HG02759 (cell line): ENCODE results near the gene TMA7B.

Experiments
- ATAC-seq: cut with Tn5 transposase; IDR thresholded peaks from one replicate; pipeline ENCODE4 v1.9.1; 2021; ENCODE audit warnings: mild to moderate bottlenecking, moderate library complexity; ENCODE audit not compliant: unreplicated experiment

Gene TMA7B

DNA sequence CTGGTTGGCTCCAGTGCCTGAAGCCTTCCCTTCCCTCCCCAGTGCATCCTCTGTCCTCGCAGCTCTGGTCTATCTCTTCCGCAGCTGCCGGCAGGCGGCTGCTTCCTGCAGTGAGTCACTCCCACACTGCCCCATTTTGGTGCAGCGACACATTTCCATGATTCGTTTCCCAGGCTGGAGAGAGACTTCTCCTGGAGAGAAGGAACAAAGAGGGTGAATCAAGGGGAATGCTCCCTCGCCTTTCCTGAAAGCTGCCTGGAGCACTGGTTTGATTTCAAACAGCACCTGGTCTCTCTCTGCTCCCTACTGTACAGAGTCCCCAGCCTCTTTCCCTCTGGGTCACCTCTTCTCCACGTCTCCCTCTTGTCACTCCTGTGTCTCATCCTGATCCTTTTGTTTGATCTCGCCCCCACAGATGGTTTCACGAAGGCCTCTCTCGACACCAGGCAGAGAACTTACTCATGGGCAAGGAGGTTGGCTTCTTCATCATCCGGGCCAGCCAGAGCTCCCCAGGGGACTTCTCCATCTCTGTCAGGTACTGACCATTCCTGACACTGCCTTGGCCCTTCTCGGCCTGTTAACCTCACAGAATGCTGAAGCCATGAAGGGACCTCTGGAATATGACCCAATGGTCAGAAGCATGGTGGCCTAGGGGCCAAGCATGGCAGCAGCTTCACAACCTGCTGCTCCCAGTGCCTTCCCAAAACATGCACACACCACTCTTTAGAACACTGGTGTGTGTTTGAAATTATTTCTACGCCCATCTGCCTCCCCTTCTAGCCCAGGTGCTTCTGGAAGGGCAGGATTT, at the start of gene TMA7B:
TMA7B (plus strand) TSS at position 758 of the 808 bp plus-strand sequence. CDS start 3,978 bp downstream, outside the sequence.
- no peak for ATAC-seq

DNA sequence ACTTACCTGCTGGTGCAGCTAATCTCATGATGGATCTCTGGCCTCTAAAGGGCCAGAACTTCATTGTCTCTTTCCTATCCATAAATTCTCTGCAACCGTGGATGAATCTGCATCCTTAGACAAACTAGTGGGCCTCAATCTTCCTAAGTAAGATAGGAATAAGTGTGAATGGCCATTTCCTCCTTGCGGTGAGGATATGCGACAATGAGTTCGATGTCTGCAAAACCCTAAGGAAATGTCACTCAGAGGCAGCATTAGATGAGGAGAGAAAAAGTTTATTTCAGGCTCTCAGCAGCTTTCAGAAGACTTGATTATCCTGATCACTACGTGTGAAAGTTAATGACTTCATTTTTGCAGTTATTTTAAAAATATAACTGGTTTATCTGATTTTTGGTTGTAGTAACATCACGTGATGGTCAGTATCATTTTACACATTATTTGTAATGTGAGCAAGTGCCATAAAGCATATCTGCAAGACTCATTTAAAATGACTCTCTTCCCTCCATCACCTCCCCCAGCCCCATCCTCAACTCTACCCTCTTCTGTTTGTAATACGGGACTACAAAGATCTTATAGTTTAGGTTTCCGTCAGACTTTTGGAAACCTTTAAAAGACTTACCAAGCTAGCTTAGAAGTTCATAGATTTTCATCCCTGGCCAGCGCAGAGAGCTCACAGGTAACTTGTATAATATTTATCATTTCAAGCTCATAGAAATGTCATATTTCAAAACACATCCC, 49.2 kb upstream of the TMA7B start:
- ATAC-seq = no peak

DNA sequence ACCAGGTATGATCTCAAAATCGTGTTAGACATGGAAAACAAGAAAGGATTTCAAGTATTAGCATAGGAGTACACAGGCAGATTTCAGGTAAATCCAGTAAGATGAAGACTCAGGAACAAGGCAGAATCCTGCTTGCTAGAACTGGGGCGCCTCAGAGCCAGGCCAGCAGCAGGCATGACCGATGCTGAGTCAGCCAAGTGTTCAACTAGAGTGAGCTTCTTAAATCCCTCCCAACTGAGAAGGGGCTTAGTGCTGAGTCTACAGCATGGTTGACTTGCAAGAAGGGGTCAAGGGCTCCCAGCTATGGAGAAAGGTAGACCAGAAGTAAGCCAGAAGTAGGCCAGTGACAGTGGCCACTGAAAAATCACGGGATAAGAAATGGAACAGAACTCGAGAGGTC, 46.9 kb upstream of the TMA7B start:
- no peak for ATAC-seq

DNA sequence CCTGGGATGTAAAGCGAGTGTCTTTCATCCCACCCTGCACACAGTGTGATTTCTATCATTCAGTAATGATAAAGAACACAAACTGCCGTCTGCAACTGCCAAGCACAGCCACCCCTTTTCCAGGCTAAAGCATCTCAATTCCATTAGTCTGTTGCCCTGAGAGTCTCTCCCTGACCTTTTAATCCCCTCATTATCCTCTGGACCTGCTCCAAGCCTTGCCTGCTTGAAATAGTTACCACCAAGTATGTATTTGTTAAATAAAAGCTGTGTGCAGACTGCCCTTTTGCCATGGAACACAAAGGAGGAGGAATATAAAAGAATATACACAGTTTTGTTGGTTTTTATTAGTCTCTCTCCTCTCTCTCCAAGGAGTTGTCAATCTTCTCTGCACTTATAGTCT, 46.3 kb upstream of the TMA7B start:
- ATAC-seq = no peak

DNA sequence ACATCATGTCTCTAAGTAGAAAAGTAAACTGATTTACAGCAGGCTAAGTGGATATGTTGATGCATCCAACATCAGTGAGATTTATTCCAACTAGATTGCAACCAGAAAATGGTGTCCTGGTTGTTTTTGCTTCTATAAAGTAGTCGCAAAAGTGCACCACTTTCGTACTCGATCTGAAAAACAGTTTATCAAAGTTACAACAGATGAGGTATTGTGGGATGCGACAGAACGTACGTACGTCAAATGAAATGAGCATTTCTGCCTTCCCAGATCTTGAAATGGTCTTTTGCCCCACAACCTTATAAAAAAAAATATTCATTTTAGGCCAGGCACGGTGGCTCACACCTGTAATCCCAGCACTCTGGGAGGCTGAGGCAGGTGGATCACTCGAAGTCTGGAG, 45.6 kb upstream of the TMA7B start:
- no peak for ATAC-seq

DNA sequence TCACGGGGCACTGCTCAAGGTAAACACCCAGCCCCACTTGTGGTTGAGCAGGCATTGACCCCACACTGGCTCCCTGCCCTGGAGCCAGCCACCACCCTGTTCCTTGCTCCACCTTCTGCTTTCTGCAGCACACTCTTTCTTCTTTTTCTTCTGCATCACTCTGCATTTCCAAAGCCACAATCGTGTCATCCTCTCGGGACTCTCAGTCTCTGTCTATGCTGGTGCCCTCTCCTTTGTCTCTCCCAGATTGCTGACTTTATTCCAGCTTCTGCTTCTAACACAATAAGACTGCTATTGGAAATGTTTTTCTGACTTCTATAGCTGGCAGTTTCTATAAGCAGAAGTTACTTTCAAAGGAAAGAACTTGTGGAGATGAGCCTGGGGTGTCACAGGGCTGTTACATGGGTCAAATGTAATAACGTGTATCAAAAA, 44.9 kb upstream of the TMA7B start:
- ATAC-seq = no peak

DNA sequence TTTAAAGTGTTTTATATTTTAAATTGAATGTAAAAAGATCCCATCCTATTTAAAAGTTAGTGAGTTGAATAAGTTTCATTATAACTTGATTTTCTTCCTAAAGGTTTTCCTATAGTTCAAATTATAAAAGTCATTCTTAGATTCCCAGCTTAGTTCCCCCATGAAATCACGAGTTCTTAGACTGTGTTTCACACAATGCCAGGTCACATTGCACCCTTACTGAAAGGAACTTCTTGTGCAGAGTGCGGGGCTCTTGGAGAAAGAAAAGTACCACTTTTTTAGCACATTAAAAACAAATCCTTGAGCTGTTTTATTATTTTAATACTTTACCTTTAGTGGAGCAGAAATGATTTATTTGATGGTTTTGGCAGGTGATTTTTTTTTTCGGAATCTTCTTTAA, 43.7 kb upstream of the TMA7B start:
- ATAC-seq = no peak

DNA sequence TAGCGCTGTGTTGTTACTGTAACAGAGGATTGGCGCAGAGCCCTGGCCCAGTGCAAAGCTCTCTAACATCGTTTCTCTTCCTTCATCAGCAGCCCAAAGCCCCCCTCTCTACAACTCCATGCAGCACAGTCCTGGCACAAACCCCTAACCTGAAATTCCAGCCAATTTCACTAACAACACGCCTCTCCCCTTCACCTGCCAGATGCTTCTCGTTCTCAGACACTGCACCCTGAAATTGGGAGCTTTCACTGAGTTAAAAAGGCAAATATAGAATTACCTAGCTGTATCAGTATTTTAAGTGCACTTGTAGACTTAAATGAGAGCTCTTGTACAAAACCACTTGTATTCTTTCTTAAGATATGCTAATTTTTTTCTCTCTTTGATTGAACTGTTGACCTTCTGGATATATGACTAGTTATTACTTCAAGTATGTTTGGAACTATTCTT, 43.0 kb upstream of the TMA7B start:
- no peak for ATAC-seq

DNA sequence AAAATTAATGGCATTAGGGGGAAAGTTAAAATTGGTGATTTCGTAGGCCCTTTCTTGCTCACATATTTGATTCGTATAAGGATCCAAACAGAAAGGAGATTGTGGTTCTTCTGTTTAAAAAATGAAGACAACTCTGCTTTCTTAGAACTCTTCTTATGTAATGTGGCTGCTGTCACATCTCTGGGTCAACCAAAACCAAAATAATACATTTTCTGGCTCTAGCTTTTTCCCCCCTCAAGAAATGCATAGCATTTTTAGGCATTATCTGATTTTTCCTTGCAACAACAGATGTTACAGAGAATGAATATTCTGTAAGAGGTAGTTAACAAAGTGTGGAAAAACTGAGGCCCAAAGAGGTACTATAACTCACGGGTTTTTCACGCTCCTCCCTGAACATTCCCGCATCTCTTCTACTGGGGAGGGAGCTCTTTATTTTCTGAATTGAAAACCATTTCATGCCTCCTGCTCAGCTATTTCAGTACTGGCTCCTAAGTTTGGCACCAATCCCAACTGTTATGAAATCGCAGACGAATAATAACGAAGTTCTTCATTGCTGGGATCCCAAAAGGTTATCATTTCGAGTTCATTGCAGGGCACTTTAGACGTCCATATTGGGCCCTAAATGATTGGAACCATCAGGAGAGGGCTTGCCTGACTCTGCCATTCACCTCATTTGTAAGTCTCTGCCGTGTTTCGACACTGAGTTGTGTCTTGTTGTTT, 42.3 kb upstream of the TMA7B start:
- no peak for ATAC-seq

DNA sequence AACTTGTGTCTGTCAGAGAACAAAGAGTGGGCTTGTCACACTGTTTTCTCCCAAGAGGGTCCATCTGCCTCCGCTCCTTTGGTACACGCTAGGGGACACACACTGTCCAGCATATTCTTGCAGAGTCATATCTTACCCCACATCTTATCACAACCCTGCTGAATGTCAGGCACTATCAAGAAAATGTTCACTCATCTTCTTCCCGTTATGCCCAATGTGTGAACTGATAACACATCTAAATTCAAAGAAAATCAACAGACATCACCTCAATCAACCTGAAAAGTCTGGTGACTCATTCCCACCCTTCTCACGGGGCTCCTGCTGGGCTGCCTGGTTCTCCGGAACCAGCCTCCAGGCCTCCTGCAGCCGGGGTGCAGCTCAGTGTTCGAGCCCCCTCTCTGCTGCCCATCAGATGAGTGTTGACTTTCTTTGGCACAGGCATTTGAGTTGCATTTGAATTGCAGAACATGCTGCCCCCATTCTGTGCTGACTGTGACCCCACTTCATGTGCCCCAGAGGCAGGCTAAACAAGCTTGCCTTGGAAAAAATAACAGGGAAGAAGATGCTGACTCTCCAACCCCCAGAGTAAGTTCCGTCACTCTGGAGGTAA, 40.0 kb upstream of the TMA7B start:
- no peak for ATAC-seq

DNA sequence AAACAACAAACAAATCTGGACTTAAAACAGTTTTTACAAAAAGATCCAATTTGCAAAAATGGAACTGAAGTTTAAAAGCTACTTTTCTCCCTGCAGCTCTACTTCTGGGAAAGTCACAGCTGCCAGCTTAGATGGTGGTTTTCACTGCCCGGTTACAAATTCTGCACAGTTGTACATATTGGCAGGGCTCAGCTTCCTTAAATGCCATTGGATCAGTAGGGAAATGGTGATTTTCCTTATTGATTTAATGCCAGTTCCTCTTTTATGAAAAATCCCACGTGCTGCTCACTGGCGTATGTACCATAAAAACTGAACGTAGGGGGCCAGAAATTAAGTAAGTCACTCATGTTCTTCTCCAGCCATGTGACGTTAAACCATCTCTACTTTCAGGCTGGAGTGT, 36.5 kb upstream of the TMA7B start:
- ATAC-seq = no peak

DNA sequence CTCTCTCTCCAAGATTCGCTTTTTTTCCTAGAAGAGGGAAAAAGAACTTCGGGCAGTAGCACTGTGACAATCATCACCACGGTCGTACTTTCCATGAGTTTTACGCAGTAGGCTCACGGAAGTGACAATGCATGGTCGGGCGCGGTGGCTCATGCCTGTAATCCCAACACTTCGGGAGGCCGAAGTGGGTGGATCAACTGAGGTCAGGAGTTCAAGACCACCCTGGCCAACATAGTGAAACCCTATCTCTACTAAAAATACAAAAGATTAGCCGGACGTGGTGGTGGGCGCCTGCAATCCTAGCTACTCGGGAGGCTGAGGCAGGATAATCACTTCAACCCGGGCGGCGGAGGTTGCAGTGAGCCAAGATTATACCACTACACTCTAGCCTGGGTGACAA, 35.9 kb upstream of the TMA7B start:
- no peak for ATAC-seq

DNA sequence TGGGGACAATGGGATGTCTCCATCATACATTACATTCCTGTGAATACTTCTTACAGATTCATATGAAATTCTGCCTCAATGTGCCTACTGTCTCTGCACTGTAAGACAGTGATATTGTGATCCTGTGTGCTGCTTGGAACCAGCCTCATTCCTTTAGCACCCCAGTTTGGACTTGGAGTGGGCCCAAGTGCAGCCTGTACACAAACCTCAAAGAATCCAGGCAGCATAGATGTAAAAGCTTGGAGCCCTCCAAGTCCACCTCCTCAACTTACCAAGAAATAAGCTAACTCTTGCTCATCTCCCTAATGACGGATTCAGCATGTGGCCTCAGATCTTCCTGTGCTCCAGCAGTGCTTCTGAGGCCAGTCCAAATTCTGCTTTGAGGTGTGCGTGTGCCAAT, 34.9 kb upstream of the TMA7B start:
- no peak for ATAC-seq

DNA sequence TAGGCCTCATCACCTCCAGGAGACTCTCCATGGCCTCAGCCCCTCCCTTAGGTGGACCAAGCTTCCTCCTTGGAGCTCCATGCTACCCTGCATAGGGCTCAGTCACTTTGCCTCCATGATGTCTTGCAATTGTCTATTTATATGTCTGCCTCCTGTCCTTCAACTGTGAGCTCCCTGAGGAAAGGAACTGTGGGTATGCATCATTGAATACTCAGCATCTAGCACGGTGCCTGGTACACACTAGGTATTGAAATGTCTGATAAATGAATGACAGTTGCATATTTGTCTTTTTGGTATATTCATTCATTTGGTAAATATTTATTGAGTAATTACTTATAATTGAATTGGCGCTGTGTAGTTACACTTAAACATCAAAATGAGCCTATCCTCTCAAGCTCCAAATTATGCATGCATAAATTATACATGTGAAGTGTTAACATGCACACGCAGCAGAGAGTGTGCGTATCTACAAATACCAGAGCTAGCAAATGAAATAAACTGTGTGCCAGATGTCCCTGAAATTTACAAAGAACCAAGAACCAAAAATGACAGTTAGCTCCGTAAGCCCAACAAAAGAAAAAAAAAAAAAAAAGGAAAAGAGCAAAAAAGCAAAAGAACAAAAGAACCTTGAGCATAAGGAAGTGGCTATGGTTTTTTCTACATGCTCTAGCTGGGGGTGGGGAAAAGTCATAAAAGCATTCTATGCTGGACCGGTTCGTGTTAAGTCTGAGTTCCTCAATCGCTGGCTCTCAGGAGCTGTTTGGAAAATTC, 34.1 kb upstream of the TMA7B start:
- no peak for ATAC-seq

DNA sequence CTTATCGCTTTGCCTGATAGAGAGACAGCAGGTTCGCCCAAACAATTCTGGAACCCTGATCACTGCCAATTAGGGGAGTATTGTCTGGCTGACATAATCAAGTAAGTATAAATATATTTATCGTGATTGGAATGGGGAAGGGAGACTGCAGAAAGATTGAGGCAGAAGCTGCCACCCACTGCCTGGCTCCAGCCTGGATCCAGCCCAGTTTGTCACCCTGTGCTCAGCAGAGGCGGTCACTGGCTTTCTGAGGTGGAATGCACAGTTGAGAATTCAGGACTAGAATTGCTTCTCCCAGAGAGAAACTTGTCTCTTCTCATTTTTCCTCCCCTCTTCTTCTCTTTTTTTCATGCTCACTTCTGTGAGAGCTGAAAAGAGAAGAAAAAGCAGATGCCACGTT, 33.4 kb upstream of the TMA7B start:
- ATAC-seq = no peak

DNA sequence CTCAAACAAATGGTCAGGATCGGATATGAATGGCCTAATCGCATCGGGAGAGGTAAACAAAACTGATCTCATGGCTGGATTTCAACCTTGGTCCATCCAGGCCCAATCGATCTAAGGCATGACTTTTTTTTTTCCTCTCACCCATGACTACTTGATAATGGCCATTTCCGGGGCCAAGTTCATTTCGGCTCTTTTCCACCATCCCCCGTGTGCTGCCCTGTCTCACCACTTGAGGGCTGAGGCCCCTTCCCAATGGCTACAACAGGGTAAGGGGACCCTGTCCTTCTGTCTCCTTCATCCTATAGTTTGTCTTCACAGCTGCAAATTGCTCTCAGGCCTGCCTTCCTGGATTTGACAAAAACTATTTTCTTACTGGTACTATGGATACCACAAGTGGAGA, 32.7 kb upstream of the TMA7B start:
- ATAC-seq = no peak

DNA sequence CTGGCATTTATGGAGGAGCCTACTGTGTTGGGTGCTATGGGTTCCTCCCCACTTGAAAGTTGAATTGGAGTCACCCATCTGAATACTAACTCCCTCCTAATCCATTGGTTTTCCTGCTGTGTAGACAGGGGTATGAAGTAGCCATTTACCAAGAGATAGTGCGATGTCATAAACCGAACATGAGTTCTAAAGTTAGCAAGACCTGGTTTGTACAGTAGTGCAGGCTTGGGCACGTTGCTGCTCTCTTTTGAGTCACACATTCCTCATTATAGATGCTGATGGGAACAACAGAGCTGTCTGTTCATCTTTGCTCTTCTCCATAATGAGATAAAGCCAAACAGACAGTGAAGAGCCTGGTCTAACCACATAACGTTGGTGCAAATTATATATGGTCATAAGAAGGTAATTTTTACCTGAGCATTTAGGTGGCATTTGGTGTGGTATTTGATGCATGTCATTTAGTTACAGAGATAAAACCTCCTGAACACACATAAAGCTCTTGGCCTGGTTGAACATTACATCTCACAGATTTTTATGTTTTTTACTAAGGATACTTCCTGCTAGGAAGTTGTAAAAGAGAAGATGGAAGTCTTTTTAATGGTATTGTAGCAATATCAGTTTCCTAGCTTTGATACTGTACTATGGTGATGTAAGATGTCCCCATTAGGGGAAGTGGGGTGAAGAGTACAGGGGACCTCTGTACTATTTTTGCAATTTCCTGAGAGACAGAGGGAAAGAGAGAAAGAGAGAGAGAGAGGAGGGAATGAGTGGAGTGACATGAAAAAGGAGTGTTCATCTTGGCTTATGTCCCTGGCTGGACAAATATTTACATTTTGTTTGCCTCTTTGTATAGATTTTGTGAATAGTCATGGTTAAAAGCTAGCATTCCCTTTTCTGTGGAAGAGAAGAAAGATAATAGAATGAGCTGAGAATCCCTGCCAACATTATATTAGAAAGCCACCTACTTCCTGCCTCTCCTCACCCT, 31.4 kb upstream of the TMA7B start:
- no peak for ATAC-seq

DNA sequence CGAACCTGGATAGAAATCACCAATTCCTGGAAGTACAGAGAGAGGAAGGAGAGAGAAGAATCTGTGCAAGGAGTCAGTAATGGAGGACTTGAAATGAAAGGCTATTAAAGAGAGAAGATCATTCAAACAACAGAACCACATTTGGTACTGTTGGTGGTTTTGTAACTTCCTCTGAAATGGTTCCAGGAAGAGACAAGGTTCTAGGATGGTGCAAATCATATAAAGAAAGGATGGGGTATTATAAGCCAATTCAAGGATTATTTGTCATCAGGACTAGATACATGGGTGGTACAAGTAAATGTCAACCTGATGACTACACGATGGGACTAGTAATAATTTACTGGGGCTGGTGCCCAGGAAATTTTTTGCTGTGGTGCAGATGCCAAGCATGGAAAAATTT, 28.9 kb upstream of the TMA7B start:
- no peak for ATAC-seq

DNA sequence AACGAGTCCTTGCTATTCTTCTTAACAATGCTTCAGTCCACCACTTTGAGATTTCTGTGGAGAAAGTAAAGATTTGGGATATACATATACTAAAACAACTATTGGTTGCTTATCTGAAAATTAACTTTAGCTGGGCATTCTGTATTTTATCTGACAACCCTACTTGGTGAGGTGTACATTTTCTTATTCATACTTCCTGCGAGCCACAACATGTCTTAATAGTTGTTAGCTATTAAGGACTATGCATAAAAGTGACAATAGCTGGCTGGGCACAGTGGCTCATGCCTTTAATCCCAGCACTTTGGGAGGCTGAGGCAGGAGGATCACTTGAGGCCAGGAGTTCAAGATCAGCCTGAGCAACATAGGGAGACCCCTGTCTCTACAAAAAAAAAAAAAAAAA, 28.0 kb upstream of the TMA7B start:
- no peak for ATAC-seq
